Measurements from ENCODE around the gene PTPRT. TPM values are rescaled to one million over a fixed set of nuclear protein-coding genes. Genes with fewer than 3 reads are reported as not detected.

The PTPRT gene
- total RNA-seq, 4 donors from 2014 or later: 0.57 to 2.0 (median 0.83) TPM

DNA sequence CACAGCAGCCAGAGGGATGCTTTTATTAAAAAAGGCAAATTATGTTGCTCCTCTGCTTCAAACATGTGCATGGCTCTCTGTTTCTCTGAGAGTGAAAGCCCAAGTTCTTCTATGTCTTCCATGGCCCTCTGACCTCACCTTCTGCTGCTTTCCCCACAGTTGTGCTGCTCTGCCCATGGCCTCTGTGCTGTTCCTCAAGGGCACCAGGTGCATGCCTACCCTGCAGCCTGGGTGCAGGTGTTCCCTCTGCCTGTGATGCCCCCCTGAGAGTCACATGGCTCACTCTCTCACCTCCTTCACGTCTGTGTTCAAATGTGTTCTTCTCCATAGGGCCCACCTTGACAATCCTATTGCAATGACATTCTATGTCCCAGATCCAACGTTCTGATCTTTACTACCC is 1094.5 kb downstream of the PTPRT start:
- TF ChIP-seq, protein P1, sequence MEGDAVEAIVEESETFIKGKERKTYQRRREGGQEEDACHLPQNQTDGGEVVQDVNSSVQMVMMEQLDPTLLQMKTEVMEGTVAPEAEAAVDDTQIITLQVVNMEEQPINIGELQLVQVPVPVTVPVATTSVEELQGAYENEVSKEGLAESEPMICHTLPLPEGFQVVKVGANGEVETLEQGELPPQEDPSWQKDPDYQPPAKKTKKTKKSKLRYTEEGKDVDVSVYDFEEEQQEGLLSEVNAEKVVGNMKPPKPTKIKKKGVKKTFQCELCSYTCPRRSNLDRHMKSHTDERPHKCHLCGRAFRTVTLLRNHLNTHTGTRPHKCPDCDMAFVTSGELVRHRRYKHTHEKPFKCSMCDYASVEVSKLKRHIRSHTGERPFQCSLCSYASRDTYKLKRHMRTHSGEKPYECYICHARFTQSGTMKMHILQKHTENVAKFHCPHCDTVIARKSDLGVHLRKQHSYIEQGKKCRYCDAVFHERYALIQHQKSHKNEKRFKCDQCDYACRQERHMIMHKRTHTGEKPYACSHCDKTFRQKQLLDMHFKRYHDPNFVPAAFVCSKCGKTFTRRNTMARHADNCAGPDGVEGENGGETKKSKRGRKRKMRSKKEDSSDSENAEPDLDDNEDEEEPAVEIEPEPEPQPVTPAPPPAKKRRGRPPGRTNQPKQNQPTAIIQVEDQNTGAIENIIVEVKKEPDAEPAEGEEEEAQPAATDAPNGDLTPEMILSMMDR (IDR thresholded peaks at IDR 0.05; ENCODE audit: low read depth): no peak

DNA sequence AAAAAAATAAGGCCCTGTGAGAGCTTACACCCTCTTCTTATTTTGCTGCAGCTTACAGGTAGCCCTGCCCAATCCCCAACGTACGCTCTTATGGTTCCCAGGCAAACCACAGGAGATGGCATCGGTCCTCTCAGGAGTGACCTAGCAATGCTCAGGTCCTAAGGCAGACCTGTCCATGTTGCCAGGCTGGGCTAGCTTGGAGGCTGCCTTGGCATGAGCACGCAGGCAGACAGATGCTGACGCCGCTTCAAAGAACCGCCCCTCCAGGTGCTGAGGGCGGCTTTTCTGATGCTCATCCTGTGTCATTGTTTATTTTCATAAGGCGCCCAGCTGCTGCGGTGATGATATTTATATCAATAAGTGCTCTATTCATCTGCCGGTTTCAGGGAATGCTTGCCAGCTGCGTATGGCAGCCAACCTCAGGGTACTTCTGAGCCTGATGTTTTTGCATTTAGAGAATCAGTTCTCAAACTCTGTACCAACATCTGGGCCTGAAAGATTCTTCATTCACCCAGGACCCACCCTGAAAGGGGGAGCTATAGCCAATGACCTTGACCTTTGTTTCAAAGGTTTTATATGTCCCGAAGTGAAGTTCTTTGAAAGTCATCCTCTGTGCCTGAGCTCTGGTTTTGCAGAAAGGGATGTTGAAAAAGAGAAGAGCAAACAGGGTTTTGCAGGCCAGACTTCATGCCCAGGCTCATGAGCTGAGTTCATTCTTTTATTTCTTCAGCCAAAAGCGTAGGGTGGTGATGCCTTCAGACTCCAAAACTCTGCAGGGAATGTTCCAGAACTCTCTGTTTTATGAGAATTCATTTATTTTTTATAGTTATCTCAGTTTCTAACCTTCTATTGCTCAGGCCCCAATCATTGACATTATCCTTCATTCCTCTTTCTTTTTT is 1095.9 kb downstream of the PTPRT start:
- TF ChIP-seq, protein P1 (IDR thresholded peaks at IDR 0.05; ENCODE audit: low read depth): no peak

DNA sequence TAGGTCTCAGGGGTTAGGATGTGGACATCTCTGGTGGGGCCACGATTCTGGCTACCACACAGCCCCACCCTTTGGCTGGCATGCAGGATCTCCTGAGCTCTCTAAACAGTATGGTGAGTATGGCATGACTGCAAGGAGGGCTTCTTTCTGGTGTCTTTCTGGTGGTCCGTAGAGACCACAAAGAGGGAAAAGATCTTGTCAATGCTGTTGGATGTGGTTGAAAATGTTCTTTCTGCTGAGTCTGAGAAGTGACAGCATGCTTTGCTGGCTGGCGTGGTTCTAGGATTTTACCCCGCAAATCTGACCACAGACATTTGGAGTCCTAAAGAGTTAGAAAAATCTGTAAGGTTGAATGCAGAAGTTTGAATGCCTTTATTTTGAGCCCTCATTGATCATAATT is 1096.7 kb downstream of the PTPRT start:
- TF ChIP-seq, protein P1 (IDR thresholded peaks at IDR 0.05; ENCODE audit: low read depth): no peak

DNA sequence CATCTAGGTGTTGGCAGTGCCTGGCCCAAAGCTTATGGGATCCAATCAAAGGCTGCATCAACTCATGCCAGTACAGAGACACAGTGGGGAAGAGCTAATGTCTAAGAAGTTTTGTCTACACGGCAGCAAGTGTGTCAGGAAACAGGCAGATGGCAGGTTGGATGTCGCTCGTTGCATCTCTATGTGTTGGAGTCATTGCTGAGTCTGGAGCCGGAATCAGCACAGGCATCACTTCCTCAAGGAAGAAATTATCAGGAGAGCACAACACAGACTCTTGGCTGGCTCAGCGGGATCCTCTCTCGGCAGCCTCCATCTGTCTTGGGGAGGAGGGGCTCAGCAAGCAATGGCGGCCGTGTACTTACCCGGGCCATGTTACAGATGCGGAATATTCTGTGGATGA is 1104.3 kb downstream of the PTPRT start:
- TF ChIP-seq, protein P1 (IDR thresholded peaks at IDR 0.05; ENCODE audit: low read depth): no peak

DNA sequence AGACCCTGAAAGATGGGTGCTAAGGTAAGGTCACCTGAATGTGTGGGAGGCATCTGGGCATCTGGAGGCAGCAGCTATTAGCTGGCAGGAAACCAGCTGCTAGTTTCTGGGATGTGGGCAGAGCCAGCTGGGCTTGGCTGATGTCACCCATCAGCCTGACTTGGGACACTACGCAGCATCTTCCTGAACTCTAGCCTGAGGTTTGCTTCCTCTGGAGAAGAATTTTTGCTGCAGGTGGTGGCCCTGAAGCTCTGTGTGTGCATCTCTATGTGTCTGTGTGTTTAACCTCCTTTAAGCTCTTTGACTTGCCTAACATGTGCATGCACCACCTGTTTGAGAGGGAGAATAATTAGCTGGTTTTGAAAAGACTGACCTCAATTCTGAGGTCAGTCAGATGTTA is 1106.4 kb downstream of the PTPRT start:
- TF ChIP-seq, protein P1 (IDR thresholded peaks at IDR 0.05; ENCODE audit: low read depth): no peak

DNA sequence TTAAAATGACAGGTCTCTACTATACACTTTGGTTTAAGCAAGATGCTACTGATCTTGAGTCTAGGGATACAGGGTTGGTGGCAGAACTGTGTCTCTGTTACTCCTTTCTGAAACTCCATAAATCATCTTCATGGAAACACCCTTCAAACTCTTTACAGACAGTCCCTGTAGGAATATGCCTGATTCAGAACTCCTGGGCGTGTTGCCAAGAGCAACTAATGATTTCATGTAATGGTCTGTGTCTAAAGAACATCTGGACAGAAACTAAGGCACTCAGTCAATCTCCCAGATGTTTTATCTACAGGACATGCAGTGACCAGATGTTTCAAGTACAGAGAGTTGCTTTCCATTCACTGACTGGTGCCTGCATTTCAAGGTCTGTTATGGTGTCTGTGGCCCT is 1107.1 kb downstream of the PTPRT start:
- TF ChIP-seq, protein P1 (IDR thresholded peaks at IDR 0.05; ENCODE audit: low read depth): no peak

DNA sequence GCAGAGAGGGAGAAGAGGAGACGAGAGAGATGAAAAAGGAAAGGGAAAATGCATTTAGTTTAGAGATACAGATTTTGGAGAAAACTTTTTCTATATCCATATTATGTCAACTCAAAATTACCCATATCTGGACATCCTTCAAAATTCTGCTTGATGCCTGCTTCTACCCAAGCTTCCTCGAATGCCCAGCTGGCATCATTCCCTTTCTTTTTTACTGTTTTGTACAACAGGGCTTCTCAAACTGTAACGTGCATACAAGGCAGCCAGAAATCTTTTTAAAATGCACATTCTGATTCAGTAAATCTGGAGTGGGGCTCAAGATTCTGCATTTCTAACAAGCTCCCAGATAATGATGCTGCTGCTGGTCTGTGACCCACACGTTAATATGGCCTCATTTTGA is 1108.8 kb downstream of the PTPRT start:
- TF ChIP-seq, protein P1 (IDR thresholded peaks at IDR 0.05; ENCODE audit: low read depth): no peak
